Measurements from ENCODE around the gene RMDN2.

DNA sequence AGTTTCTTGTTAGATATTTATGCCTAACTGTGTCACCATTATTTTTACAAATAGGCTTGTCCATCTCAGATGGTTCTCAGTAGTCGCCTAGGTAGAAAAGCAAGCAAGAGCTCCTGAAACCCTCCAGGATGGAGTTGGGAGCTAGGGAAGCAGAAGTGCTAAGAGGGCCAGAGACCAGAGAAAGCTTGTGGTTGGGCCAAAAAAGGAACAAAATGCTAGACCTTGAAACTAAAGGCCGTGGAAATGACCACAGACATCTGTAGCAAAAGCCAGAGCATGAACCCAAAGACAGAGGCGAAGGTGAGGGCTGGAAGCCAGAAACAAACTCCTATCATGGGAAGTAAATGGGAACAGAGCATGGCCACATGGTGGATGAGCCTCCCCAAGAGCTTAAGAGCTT lies 29.9 kb upstream of the RMDN2 start:
- TF ChIP-seq, protein P1, sequence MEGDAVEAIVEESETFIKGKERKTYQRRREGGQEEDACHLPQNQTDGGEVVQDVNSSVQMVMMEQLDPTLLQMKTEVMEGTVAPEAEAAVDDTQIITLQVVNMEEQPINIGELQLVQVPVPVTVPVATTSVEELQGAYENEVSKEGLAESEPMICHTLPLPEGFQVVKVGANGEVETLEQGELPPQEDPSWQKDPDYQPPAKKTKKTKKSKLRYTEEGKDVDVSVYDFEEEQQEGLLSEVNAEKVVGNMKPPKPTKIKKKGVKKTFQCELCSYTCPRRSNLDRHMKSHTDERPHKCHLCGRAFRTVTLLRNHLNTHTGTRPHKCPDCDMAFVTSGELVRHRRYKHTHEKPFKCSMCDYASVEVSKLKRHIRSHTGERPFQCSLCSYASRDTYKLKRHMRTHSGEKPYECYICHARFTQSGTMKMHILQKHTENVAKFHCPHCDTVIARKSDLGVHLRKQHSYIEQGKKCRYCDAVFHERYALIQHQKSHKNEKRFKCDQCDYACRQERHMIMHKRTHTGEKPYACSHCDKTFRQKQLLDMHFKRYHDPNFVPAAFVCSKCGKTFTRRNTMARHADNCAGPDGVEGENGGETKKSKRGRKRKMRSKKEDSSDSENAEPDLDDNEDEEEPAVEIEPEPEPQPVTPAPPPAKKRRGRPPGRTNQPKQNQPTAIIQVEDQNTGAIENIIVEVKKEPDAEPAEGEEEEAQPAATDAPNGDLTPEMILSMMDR (IDR thresholded peaks at IDR 0.05; ENCODE audit: insufficient read depth, low read depth, low read length), result no peak
- TF ChIP-seq EZH2 (IDR thresholded peaks at IDR 0.05; ENCODE audit: insufficient read depth, low read length), result no peak

All from astrocyte (in vitro differentiated cells and primary cell).